ENCODE results near the gene RTN3.
"Not testable (repeated sequence)": the region's sequence is repeated elsewhere in the genome, so short reads cannot be mapped to it uniquely, and the experiment has no call there.

RTN3 gene

DNA sequence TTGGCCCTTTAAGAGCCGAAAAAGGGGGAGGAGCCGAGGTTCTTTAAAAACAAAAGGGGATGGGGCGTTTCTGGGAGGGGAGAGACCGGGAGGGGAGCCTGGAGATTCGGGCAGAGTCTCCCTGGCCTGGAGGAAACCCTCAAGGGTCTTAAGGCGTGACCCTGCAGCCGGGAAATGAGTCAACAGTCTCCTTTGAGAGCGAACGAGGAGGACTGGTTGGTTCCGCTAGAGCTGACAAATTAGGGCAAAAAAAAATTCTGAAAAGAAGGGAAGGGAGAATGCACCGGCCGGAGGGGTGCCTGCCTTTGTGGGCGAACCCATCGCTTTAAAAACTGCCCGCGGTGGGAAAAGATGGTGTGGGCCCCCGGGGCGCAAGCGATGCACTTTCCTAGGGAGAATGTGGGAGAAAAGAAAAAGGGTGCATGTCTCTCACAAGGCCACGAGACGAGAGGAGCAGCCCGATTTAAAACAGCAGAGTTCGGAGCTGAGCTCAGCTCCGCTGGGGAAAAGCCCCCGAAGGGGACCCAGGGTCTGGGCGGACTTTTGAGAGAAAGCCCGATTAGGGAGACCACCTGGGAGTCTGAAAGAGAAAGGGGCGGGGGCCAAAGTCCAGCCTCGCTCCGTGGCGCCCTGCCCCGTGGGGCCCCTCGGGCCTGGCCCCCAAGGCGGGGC is 86.4 kb downstream of the RTN3 start:
- peak overlapping the region; percentile 89 for H3K4me3 ChIP-seq (ENCODE audit: low read depth, low read length)
- DNase-seq (ENCODE audit: low read depth, low spot score), result peak; percentile 86
- TF ChIP-seq CTCF (IDR thresholded peaks at IDR 0.05; ENCODE audit: low read depth, low read length), result no peak
- in situ Hi-C loops (cut with HindIII; ENCODE audit: low sequenced_read_pairs), result no loop called here

GRCh38 chr11:63768237-63769041 is 87.1 kb downstream of the RTN3 start, which contains the start of gene ZFTA:
Gene ZFTA, minus strand, starts transcription at chr11:63768775. Its CDS starts 153 bp downstream, at chr11:63768622.
- TF ChIP-seq CTCF (IDR thresholded peaks at IDR 0.05; ENCODE audit: low read depth, low read length), result peak; percentile 49
- in situ Hi-C loops (cut with HindIII; ENCODE audit: low sequenced_read_pairs), result no loop called here
- peak within 1 kb of the TSS; percentile 89 for H3K4me3 ChIP-seq (ENCODE audit: low read depth, low read length)
- DNase-seq (ENCODE audit: low read depth, low spot score), result peak; percentile 64

GRCh38 chr11:63769042-63769713 is 87.9 kb downstream of the RTN3 start:
- in situ Hi-C loops (cut with HindIII; ENCODE audit: low sequenced_read_pairs), result no loop called here

GRCh38 chr11:63769714-63770455 is 88.6 kb downstream of the RTN3 start:
- no peak for TF ChIP-seq CTCF (IDR thresholded peaks at IDR 0.05; ENCODE audit: low read depth, low read length)
- in situ Hi-C loops (cut with HindIII; ENCODE audit: low sequenced_read_pairs), result no loop called here
- H3K4me3 ChIP-seq (ENCODE audit: low read depth, low read length), result peak overlapping the region; percentile 89
- peak; percentile 12 for DNase-seq (ENCODE audit: low read depth, low spot score)

More at GRCh38 chr11:63769042-63769713, 87.9 kb downstream of the RTN3 start:
- H3K4me3 ChIP-seq (ENCODE audit: low read depth, low read length), result peak overlapping the region; percentile 89
- TF ChIP-seq CTCF (IDR thresholded peaks at IDR 0.05; ENCODE audit: low read depth, low read length), result no peak
- peak; percentile 36 for DNase-seq (ENCODE audit: low read depth, low spot score)

GRCh38 chr11:63770763-63771162 is 89.5 kb downstream of the RTN3 start:
- in situ Hi-C loops (cut with HindIII; ENCODE audit: low sequenced_read_pairs), result no loop called here
- no peak for DNase-seq (ENCODE audit: low read depth, low spot score)
- no peak overlapping the region for H3K4me3 ChIP-seq (ENCODE audit: low read depth, low read length)
- TF ChIP-seq CTCF (IDR thresholded peaks at IDR 0.05; ENCODE audit: low read depth, low read length), result no peak

- DNase-seq (ENCODE audit: low read depth, low spot score); H3K4me3 ChIP-seq (ENCODE audit: low read depth, low read length); in situ Hi-C loops (cut with HindIII; ENCODE audit: low sequenced_read_pairs): not testable (repeated sequence)
Measured at GRCh38 chr11:63771741-63772318, 90.5 kb downstream of the RTN3 start.
